Stimulated activated CD4-positive, alpha-beta T cell treated with anti-CD3 and anti-CD28 coated beads, Interleukin-15, amount 100 ng/mL, for 1 hour (primary cell): ENCODE data around the gene L1CAM.
"Not testable (repeated sequence)": the region's sequence is repeated elsewhere in the genome, so short reads cannot be mapped to it uniquely, and the experiment has no call there.

ENCODE experiments used
- DNase-seq, 2 donors: peaks; one replicate each; pipeline ENCODE4 v3.0.0-alpha.2; 2020; ENCODE audit warnings: low read depth in 1 of 2, low spot score in 1 of 2

Gene L1CAM

GRCh38 chrX:153830640-153831428, 55.1 kb downstream of the L1CAM start:
- no peak for DNase-seq

DNA sequence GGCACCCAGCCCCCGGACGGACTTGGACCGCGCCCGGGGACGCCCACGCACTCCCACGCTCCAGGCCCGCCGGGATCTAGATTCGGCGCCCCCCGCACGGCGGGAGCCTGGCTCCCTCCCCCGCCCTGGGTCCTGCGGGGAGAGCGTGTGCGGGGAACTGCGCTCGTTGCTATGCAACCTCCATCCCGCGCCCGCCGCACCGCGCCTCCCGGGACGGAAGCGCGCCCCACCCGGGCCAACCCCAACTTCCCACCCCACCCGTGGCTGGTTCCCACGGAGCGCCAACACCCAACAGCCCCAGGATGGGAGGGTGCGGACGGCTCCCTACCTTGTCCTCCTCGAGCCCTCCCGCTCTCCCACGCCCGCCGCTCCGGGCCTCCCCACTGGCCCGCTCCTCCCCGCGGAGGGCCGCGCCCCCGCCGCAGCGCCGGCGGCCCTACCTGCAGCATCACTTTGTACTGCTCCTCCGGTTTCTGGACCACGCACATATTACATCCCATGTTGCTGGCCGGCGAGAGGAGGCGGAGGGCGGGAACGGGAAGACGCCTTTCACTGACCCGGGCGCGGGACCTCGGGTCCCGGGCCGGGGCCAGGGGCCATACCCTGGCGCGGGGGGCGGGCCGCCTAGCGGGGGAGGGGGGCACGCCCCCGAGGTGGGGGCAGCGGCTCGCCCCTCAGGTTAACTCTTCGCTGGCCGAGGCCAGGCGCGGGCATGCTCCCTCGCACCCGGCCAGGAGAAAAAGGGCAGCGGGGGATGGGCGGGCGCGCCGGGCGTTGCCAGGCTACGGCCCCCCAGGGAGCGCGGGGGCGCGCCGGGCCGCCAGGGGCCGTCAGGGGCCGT, 56.0 kb downstream of the L1CAM start, which contains the start of gene PDZD4:
Gene PDZD4 (minus strand): TSS at position 746 of the 841 bp plus-strand sequence. CDS start 246 bp downstream, at position 500.
- no peak for DNase-seq

- DNase-seq: no peak
Observed at GRCh38 chrX:153829549-153829798, 56.5 kb downstream of the L1CAM start.

DNA sequence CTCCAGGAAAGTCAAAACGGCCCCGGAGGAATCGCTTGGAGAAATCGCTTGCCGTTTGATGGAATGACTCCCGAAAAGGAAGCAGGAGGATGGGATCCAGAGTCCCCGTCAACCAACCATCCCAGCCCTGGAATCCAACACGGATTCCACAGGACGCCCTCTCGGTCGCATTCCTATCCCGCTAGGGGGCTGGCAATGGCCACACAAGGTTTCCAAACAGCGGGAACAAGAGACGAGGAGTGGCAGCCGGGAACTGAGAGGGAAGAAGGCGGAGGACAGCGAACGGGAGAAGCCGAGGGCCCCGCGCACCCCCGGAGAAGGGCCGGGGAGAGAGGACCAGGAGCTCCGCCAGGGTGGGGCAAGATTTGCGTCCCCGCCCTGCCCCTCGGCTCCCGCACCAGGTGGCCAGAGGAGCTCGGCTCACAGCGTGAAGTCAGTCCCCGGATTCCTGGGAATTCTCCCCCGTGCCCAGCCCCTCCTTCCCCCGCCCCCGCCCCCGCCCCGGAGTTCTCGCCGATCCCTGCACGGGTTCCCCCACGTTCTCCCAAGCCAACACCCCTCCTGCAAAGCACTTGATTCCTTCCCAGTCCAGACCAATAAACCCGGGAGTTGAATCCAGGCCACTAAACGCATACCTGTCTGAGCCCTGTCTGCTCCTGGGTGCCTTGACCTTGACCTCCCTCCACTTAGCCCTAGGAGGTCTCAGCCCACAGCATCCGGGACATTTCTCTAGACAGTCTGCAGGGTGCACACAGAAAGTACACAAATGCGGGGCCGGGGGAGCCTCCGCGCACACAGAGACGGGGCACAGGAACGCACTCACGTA, 57.0 kb downstream of the L1CAM start:
- no peak for DNase-seq

- no peak for DNase-seq
Observed at GRCh38 chrX:153828308-153828707, 57.7 kb downstream of the L1CAM start.

DNA sequence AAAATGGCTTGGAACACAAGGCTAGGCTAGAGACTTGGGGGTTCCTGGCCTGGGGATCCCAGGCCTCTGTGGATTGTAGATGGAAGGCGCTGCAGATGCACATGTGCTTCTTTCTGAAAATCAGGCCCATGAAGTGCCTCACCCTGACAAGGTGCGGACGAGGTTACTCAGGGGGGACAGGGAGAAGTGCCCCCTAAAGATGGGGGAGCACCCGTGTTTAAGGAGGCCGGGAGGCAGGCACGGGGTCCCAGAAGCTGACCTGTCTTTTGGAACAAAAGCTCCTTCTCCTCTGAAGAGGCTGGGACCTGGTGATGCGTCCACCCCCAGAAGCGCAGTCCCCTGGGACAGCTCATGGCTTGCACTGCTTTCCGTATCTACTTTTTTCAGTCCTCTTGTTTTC, 58.1 kb downstream of the L1CAM start:
- no peak for DNase-seq

- no peak for DNase-seq
Observed at GRCh38 chrX:153827016-153827415, 59.0 kb downstream of the L1CAM start.

GRCh38 chrX:153825042-153825441, 60.9 kb downstream of the L1CAM start:
- no peak for DNase-seq

- DNase-seq: no peak
Observed at GRCh38 chrX:153824348-153824747, 61.6 kb downstream of the L1CAM start.

DNA sequence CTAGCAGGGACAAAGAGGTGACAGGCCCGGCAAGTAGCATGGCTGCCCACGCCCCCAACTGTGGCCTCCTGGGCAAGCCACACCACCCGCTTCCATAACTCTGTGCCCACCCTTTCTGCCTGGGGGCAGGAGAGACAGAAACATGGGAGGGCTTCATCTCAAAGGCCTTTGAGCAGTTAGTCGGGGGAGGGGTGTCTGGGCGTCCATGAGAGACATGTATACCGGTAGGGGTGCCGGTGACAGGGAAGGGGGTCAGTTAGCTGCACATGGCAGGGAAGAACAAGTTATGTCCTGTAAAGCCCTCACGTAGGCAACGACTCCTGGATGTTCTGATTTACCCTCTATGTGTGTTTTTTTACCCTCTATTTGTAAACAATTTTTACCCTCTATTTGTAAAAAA, 64.9 kb downstream of the L1CAM start:
- DNase-seq: no peak

DNA sequence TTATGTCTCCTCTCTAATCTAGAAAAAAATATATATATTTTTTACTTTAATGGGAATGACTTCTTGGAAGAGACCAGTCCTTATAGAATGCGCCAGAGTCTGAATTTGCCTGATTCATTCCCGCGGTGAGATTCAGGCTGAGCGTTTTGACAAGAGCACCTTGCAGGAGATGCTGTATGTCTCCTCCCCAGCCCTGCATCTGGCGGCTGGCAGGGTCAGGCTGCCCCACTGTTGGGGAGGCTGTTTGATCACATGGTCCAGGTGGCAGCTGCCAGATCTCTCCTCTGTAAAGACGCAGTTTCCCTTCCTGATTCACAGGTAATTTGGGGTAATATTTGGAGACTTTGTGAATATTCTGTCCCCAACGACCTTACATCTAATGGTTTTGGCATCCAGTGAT, 65.4 kb downstream of the L1CAM start:
- DNase-seq: no peak

DNA sequence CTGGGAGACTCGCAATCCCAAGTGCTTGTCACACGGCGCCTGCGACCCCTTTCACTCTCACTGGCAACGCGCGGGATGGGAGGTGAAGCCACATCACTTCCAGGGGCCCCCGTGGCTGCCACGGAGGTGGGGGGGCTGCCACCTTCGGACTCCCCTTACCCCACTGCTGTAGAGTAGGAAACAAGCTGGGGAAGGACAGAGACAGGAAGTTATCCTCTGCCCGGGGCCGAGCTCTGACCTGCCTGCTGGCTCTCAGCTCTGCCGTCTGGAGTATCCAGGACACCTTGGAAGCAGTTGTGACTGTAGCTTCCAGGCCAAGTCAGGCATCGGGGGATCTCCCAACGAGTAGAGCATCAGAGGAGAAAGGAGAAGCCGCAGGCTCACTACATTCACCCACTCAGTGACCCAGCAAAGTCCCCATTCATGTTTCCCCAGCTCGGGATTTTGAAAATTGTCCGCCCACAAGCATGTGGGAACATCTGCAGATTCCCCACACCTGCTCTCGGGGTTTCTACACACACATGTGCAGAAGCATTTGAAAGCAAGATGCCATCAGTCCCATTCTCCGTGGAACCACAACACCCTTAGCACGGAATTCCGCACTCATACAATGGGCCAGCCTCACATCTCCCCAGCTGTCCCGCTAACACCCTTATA, 66.5 kb downstream of the L1CAM start:
- no peak for DNase-seq

GRCh38 chrX:153818571-153819383, 67.2 kb downstream of the L1CAM start:
- DNase-seq: peak; percentile 28 to 35

GRCh38 chrX:153818064-153818463, 67.9 kb downstream of the L1CAM start:
- not testable (repeated sequence) for DNase-seq

GRCh38 chrX:153816831-153817690, 68.9 kb downstream of the L1CAM start:
- DNase-seq: no peak

- DNase-seq: no peak
Observed at GRCh38 chrX:153814591-153815315, 71.2 kb downstream of the L1CAM start.

GRCh38 chrX:153813161-153813560, 72.8 kb downstream of the L1CAM start:
- DNase-seq: no peak

DNA sequence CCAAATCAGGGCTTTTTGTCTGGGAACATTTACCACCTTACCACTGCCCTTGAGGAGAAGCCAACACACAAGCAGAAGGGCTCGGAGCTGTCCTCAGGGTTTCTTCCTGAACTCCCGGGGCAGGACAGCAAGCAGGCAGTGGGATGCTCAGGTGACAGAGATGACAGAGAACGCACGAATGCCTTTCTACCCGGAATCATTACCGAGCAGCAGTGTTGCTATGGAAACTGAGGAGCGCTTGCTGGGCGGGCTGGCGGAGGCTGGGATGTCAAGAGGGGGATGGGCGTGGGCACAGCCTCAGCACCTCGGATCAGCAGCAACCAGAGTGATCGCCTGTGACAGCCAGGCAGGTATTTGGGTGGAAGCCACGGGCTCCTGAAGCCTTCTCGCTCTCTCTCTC, 73.8 kb downstream of the L1CAM start:
- DNase-seq: no peak
